HCT116 (cell line): ENCODE measurements around the gene SLC6A8. TPM values are rescaled to one million over a fixed set of nuclear protein-coding genes. Genes with fewer than 3 reads are reported as not detected.

Source experiments
- ATAC-seq: fragments of 200-7000 bp; cut with Tn5 transposase; 2 replicates; pipeline ENCODE4 v1.9.1; 2020; ENCODE audit warnings: mild to moderate bottlenecking, moderate library complexity
- BruUV-seq: library from RNA; stranded (reverse); fragments of 400-500 nt; replicated peaks from 2 replicates; lab custom pipeline; 2021; lab: Mats Ljungman, UMichigan
- CTCF ChIA-PET: fragments of 300-600 bp; sonication (Branson Sonifier 250); formaldehyde crosslinking; loops from one replicate; lab custom pipeline; 2021; ENCODE audit warnings: antibody characterized with exemption; lab: Charles Lee
- POLR2A ChIA-PET: fragments of 300-600, 350-600 bp; sonication (Branson Sonifier 250); formaldehyde crosslinking; loops from one replicate; lab custom pipeline; 2021; ENCODE audit warnings: antibody characterized with exemption; lab: Charles Lee
- RAD21 ChIA-PET, 2 experiments: fragments of 300-600 bp; sonication (Branson Sonifier 250); formaldehyde crosslinking; loops; one replicate each; lab custom pipeline; 2023; ENCODE audit warnings: low total read pairs in 2 of 2; ENCODE audit not compliant: uncharacterized antibody in 2 of 2, unreplicated experiment in 2 of 2, low non-redundant PET in 1 of 2; lab: Charles Lee
- DNase-seq: peaks from one replicate; pipeline ENCODE4 v3.0.0-alpha.2; 2010; ENCODE audit warnings: low read depth, low spot score
- H2AFZ ChIP-seq: fragments of 200-600 bp; shearing (Covaris generic), sonication (generic); 2 replicates; pipeline ENCODE4 v1.6.1; 2017; ENCODE audit warnings: low read depth, mixed run types, mixed read lengths, antibody characterized with exemption, low read length; ENCODE audit not compliant: poor library complexity, severe bottlenecking
- H3K27ac ChIP-seq: 2 replicates; pipeline ENCODE4 v1.5.1; 2012; ENCODE audit warnings: low read depth, low read length
- H3K27me3 ChIP-seq: fragments of 200-600 bp; sonication (generic); 2 replicates; pipeline ENCODE4 v1.6.1; 2016; ENCODE audit warnings: mixed run types, low read length, mixed read lengths; ENCODE audit not compliant: insufficient read depth
- H3K36me3 ChIP-seq, 2 experiments: fragments of 200-500 bp in 1 of 2; fragments of 200-600 bp in 1 of 2; sonication (Bioruptor generic) in 1 of 2; sonication (generic) in 1 of 2; 2 replicates each; pipeline versions ENCODE4 v1.5.1 to v1.6.1; 2014 to 2016; ENCODE audit warnings: low read length in 2 of 2, inconsistent platforms in 1 of 2, mixed read lengths in 1 of 2, mixed run types in 1 of 2; ENCODE audit not compliant: insufficient read depth in 2 of 2, control insufficient read depth in 1 of 2
- H3K4me1 ChIP-seq, 2 experiments: fragments of 200-600 bp in 1 of 2; sonication (generic) in 1 of 2; 2 replicates each; pipeline versions ENCODE4 v1.5.1 to v1.6.1; 2012 to 2017; ENCODE audit warnings: low read length in 2 of 2, inconsistent platforms in 1 of 2, mild to moderate bottlenecking in 1 of 2, mixed read lengths in 1 of 2, mixed run types in 1 of 2, moderate library complexity in 1 of 2; ENCODE audit not compliant: insufficient read depth in 2 of 2, control insufficient read depth in 1 of 2
- H3K4me2 ChIP-seq: fragments of 200-600 bp; sonication (generic); 2 replicates; pipeline ENCODE4 v1.6.1; 2017; ENCODE audit warnings: mixed run types, low read length, mixed read lengths
- H3K4me3 ChIP-seq, 2 experiments: fragments of 200-600 bp in 1 of 2; sonication (generic) in 1 of 2; replicated peaks in 1 of 2; 2 replicates each; pipeline ENCODE4 v1.5.1; 2011 to 2016; ENCODE audit warnings: low read length in 2 of 2, control low read depth in 1 of 2, low read depth in 1 of 2, mild to moderate bottlenecking in 1 of 2, mixed read lengths in 1 of 2, mixed run types in 1 of 2
- H3K79me2 ChIP-seq: fragments of 200-600 bp; sonication (generic); 2 replicates; pipeline ENCODE4 v1.6.1; 2017; ENCODE audit warnings: mild to moderate bottlenecking, mixed run types, low read length, moderate library complexity, mixed read lengths; ENCODE audit not compliant: insufficient read depth
- H3K9ac ChIP-seq: fragments of 200-600 bp; sonication (generic); 2 replicates; pipeline ENCODE4 v1.6.1; 2016; ENCODE audit warnings: low read length, mixed read lengths
- H3K9me2 ChIP-seq: fragments of 200-600 bp; sonication (generic), shearing (Covaris generic); 2 replicates; pipeline ENCODE4 v1.6.1; 2017; ENCODE audit warnings: mixed run types, mild to moderate bottlenecking, moderate library complexity; ENCODE audit not compliant: insufficient read depth
- H3K9me3 ChIP-seq, 2 experiments: fragments of 200-500 bp in 1 of 2; fragments of 200-600 bp in 1 of 2; sonication (Bioruptor generic) in 1 of 2; sonication (generic) in 1 of 2; 2 replicates each; pipeline ENCODE4 v1.6.1; 2014 to 2017; ENCODE audit warnings: low read length in 2 of 2, mixed read lengths in 2 of 2, inconsistent platforms in 1 of 2, low read depth in 1 of 2, mild to moderate bottlenecking in 1 of 2, mixed run types in 1 of 2, moderate library complexity in 1 of 2; ENCODE audit not compliant: control insufficient read depth in 1 of 2, insufficient read depth in 1 of 2
- H4K20me1 ChIP-seq: fragments of 200-600 bp; sonication (generic), shearing (Covaris generic); 2 replicates; pipeline ENCODE4 v1.6.1; 2017; ENCODE audit warnings: mixed run types, mild to moderate bottlenecking, moderate library complexity; ENCODE audit not compliant: insufficient read depth
- CBX3 ChIP-seq: IDR thresholded peaks from 2 replicates; pipeline ENCODE4 v1.6.1; 2012; ENCODE audit warnings: low read depth
- CEBPB ChIP-seq: IDR thresholded peaks from 2 replicates; pipeline ENCODE4 v1.6.1; 2012; ENCODE audit warnings: low read depth
- EGR1 ChIP-seq: IDR thresholded peaks from 2 replicates; pipeline ENCODE4 v1.6.1; 2012; ENCODE audit warnings: low read depth
- ELF1 ChIP-seq: IDR thresholded peaks from 2 replicates; pipeline ENCODE4 v1.6.1; 2012; ENCODE audit warnings: low read depth, borderline replicate concordance
- EZH2 ChIP-seq: fragments of 200-600 bp; sonication (generic); IDR thresholded peaks from 2 replicates; pipeline ENCODE4 v1.6.1; 2017; ENCODE audit warnings: antibody characterized with exemption, mixed run types
- EZH2phosphoT487 ChIP-seq: fragments of 200-600 bp; IDR thresholded peaks from 2 replicates; pipeline ENCODE4 v1.6.1; 2018; ENCODE audit warnings: antibody characterized with exemption, borderline replicate concordance
- JUND ChIP-seq: IDR thresholded peaks from 2 replicates; pipeline ENCODE4 v1.6.1; 2012
- MAX ChIP-seq: IDR thresholded peaks from 2 replicates; pipeline ENCODE4 v1.6.1; 2012
- POLR2A ChIP-seq: IDR thresholded peaks from 2 replicates; pipeline ENCODE4 v1.7.0; 2011; ENCODE audit warnings: borderline replicate concordance; ENCODE audit not compliant: insufficient read depth, insufficient read length; ENCODE audit errors: extremely low read depth
- POLR2AphosphoS5 ChIP-seq: IDR thresholded peaks from 2 replicates; pipeline ENCODE4 v1.6.1; 2011; ENCODE audit warnings: mild to moderate bottlenecking, low read depth, low read length, moderate library complexity
- REST ChIP-seq: IDR thresholded peaks from 2 replicates; pipeline ENCODE4 v1.6.1; 2012; ENCODE audit warnings: low read depth
- SP1 ChIP-seq: IDR thresholded peaks from 2 replicates; pipeline ENCODE4 v1.6.1; 2012; ENCODE audit warnings: low read depth
- SRF ChIP-seq: IDR thresholded peaks from 2 replicates; pipeline ENCODE4 v1.6.1; 2012; ENCODE audit warnings: low read depth
- TCF7L2 ChIP-seq: IDR thresholded peaks from 2 replicates; pipeline ENCODE4 v1.7.0; 2011; ENCODE audit warnings: borderline replicate concordance, inconsistent platforms; ENCODE audit not compliant: insufficient read depth, insufficient read length; ENCODE audit errors: extremely low read depth
- YY1 ChIP-seq: IDR thresholded peaks from 2 replicates; pipeline ENCODE4 v1.6.1; 2011; ENCODE audit warnings: low read length, low read depth, moderate library complexity, mild to moderate bottlenecking; ENCODE audit not compliant: insufficient replicate concordance; ENCODE audit errors: extremely low read depth
- ZFX ChIP-seq: fragments of 450-650 bp; IDR thresholded peaks from 2 replicates; pipeline ENCODE4 v1.6.1; 2017
- ZNF274 ChIP-seq: fragments of 200-500 bp; sonication (Bioruptor generic); IDR thresholded peaks from 2 replicates; pipeline ENCODE4 v1.6.1; 2014; ENCODE audit warnings: mild to moderate bottlenecking, low read depth, low read length, inconsistent platforms
- intact Hi-C: fragments of 100-400 bp; cut with micrococcal nuclease; formaldehyde crosslinking; loops from 2 replicates; pipeline ENCODE4 v1.10.0; 2022
- total RNA-seq: library from RNA; stranded (reverse); gene quantifications from one replicate; pipeline ENCODE4 v1.2.1, GENCODE V29; 2021; ENCODE audit not compliant: unreplicated experiment
- TF ChIP-seq, protein P1 (sequence below): IDR thresholded peaks from 2 replicates; pipeline ENCODE4 v1.6.1; 2011; ENCODE audit warnings: mild to moderate bottlenecking, low read length, moderate library complexity; ENCODE audit not compliant: insufficient replicate concordance; ENCODE audit errors: extremely low read depth

Gene SLC6A8
- total RNA-seq, 1 experiment from 2014 or later, result 101 TPM

DNA sequence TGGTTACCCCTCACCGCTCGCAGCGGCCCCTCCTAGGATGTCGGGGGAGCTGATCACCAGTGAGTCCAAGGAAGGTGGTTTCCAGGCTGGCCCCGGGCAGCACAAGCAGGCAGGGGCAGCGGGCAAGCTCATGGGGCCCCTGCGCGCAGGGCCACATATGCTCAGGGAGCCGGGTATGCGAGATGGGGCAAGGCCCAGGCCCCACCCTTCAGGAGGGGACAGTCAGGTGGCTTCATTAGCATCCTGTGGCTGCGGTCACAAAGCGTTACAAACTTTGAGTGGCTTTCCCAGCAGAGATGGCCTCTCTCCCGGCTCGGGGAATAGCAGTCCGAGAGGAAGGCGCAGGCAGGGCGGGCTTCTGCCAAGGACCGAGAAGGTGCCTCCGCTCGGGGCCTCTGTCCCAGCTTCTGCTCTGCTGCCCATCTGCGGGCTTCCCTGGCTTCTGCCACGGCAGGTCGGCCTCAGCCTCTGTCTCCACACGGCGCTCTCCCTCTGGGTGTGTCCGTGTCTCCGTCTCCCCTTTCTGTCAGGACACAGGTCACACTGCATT lies 50.4 kb downstream of the SLC6A8 start:
- H3K9ac ChIP-seq, result no peak overlapping the region
- no peaks in the 10 kb centered on the region for H3K9me3 ChIP-seq
- no peak overlapping the region for H3K27ac ChIP-seq
- no peaks in the 10 kb centered on the region; a peak in 1 of 4 replicates for H3K4me1 ChIP-seq
- no peaks in the 10 kb centered on the region for H4K20me1 ChIP-seq
- no peaks in the 10 kb centered on the region for H3K79me2 ChIP-seq
- no peak overlapping the region for H3K4me2 ChIP-seq
- BruUV-seq, result no TSS peak
- RAD21 ChIA-PET, result no interaction called here
- H3K9me2 ChIP-seq, result no peaks in the 10 kb centered on the region
- no peak overlapping the region for H3K4me3 ChIP-seq
- H3K36me3 ChIP-seq, result no peaks in the 10 kb centered on the region
- CTCF ChIA-PET, result no interaction called here
- TF ChIP-seq SP1 (no peak), SRF (no peak), POLR2AphosphoS5 (no peak), EGR1 (no peak), ZFX (no peak), YY1 (no peak), EZH2 (no peak), POLR2A (no peak), CEBPB (no peak), ELF1 (no peak), ZNF274 (no peak), JUND (no peak), REST (no peak), MAX (no peak), EZH2phosphoT487 (no peak), TCF7L2 (no peak), CBX3 (no peak)
- TF ChIP-seq, protein P1, sequence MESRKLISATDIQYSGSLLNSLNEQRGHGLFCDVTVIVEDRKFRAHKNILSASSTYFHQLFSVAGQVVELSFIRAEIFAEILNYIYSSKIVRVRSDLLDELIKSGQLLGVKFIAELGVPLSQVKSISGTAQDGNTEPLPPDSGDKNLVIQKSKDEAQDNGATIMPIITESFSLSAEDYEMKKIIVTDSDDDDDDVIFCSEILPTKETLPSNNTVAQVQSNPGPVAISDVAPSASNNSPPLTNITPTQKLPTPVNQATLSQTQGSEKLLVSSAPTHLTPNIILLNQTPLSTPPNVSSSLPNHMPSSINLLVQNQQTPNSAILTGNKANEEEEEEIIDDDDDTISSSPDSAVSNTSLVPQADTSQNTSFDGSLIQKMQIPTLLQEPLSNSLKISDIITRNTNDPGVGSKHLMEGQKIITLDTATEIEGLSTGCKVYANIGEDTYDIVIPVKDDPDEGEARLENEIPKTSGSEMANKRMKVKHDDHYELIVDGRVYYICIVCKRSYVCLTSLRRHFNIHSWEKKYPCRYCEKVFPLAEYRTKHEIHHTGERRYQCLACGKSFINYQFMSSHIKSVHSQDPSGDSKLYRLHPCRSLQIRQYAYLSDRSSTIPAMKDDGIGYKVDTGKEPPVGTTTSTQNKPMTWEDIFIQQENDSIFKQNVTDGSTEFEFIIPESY, result no peak
- no peak overlapping the region for H2AFZ ChIP-seq
- ATAC-seq (no peak), DNase-seq (no peak)
- H3K27me3 ChIP-seq, result no peaks in the 10 kb centered on the region
- POLR2A ChIA-PET, result no interaction called here
- intact Hi-C loops, result no loop called here
